ENCODE measurements around the gene DGKD.

DGKD gene

DNA sequence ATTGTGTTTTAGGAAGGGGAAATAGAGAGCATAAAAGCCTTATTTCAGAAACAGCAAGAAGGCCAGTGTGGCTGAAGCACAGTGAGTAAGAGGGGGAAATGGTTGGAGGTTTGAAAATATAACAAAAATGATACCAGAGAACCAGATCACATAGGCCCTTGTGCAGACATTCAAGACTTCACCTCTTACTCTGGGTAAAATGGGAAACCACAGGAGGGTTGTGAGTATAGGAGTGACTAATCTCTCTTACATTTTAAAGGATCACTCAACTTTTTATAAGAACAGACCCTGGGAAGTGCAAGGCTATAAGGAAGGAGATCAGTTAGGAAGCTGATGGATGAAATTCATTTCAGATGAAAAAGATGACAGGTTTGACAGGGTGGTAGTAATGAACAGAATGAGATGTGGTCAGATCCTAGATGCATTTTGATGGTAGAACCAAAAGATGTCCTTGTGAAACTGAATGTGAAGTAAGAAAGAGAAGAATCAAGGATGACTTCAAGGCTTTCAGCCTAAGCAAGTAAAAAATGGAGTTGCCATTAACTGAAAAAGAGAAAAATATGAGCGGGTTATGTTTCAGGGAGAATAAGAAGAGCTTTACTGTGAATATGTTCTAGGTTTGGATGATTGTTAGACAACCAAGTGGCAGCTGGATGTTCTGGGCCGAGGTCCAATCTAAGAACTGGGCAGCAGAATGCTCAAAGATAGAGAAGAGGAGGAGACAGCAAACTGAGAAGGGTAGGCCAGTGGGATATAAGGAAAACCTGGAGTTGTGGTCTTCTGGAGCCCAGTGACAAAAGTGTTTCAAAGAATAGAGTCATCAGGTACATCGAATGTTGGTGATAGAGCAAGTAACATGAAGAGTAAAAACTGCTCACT lies 147.1 kb downstream of the DGKD start:
- no peak for DNase-seq (ENCODE audit: low read depth)

- no peak for DNase-seq (ENCODE audit: low read depth)
Measured at GRCh38 chr2:233503481-233503880, 149.2 kb downstream of the DGKD start.

- no peak for DNase-seq (ENCODE audit: low read depth)
Measured at GRCh38 chr2:233503947-233504637, 149.8 kb downstream of the DGKD start.

GRCh38 chr2:233513953-233514655 lies 159.8 kb downstream of the DGKD start:
- DNase-seq (ENCODE audit: low read depth) = no peak

DNA sequence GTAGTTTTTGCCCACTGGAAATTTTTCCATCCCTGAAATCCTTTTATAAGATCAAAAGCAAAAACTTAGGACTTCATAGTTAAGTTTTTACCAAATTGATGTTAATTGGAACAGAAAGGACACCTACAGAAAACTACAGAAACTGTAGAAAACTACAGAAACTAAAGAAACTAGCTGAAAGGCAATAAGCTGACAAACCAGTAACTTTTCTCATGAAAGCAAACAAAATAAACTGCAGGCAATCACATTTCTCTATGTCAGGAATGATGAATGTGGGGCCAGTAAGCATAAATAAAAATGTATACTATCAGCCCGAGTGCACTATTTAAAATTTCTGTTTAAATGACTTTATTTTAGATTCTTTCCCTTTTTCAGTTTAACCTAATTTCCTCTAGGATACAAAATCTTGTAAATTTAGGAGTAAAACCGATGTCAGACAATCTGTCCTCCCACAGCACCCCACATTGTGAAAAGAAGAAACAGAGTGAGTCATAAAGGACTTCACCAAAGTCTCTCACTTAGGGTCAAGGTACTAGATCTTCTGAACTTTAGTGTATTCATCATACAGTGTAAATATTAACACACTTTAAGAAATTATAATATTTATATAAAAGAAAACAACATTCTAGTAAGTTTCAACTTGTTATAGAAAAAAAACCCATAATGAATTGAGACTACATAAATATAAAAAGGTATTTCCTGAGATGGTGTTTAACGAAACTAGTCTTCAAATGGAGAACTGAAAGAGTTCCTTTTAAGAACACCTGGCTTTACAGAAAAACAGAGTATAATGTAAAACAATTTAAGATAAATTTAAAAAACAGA lies 165.7 kb downstream of the DGKD start:
- no peak for DNase-seq (ENCODE audit: low read depth)
